Erythroblast (primary cell): ENCODE measurements around the gene AAK1.

Experiments used
- GATA1 ChIP-seq: IDR thresholded peaks from 2 replicates; pipeline ENCODE4 v1.6.1; 2011; ENCODE audit warnings: low read depth, mild to moderate bottlenecking, control low read depth, low read length, moderate library complexity
- POLR2A ChIP-seq: IDR thresholded peaks from 2 replicates; pipeline ENCODE4 v1.6.1; 2011; ENCODE audit warnings: mild to moderate bottlenecking, low read length

DNA sequence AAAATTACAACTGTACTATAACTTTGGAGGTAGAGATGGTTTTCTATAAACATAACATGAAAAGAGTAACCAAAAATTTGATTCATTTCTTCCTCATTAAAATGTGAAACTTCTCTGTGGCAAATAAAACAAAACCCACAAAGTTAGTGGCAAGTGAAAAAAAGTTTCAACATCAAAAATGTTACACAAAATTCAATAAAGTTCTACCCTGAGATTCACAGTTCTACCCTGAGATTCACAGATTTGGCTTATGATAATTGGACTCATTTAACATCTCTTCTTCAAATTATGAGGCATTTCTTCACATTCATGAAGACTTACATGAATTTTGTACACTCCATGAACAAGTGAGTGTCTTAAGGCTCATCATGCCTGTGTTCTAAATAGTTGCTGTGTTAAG is 51.0 kb downstream of the AAK1 start:
- TF ChIP-seq POLR2A (no peak), GATA1 (no peak)
